Peyer's patch (tissue), 4 donors: ENCODE data around the gene FNDC5. TPM values are rescaled to one million over a fixed set of nuclear protein-coding genes. Genes with fewer than 3 reads are reported as not detected.

Experiments used
- DNase-seq, 3 donors: peaks; one replicate each; pipeline ENCODE4 v3.0.0-alpha.2; 2017 to 2019
- H3K27ac ChIP-seq, 4 donors: fragments of 200-600 bp; sonication (generic); one replicate each; pipeline ENCODE4 v1.5.1; 2016 to 2019
- H3K27me3 ChIP-seq, 2 donors: fragments of 200-600 bp; sonication (generic); one replicate each; pipeline ENCODE4 v1.5.1; 2019
- H3K36me3 ChIP-seq, 3 donors: fragments of 200-600 bp; sonication (generic); one replicate each; pipeline ENCODE4 v1.5.1; 2016 to 2019
- H3K4me1 ChIP-seq, 4 donors: fragments of 200-600 bp; sonication (generic); one replicate each; pipeline ENCODE4 v1.5.1; 2016 to 2019
- H3K4me3 ChIP-seq, 4 donors: fragments of 200-600 bp; sonication (generic); 1 replicate in 3 of 4; 2 replicates in 1 of 4; pipeline ENCODE4 v1.5.1; 2016 to 2019; ENCODE audit warnings: mild to moderate bottlenecking in 1 of 4
- H3K9me3 ChIP-seq, 4 donors: fragments of 200-600 bp; sonication (generic); one replicate each; pipeline ENCODE4 v1.5.1; 2016 to 2019; ENCODE audit warnings: mild to moderate bottlenecking in 1 of 4
- CTCF ChIP-seq, 6 experiments: fragments of 450-650 bp in 4 of 6; fragments of 200-600 bp in 2 of 6; sonication (generic) in 1 of 6; IDR thresholded peaks; one replicate each; pipeline ENCODE4 v1.5.1; 2017 to 2019; ENCODE audit warnings: antibody characterized with exemption in 6 of 6, mild to moderate bottlenecking in 3 of 6, moderate library complexity in 1 of 6
- POLR2A ChIP-seq, 2 donors: fragments of 450-650 bp; IDR thresholded peaks; one replicate each; pipeline ENCODE4 v1.5.1; 2017; ENCODE audit warnings: antibody characterized with exemption in 2 of 2, mild to moderate bottlenecking in 2 of 2, moderate library complexity in 2 of 2
- total RNA-seq, 4 donors: library from RNA; depleted of rRNA; stranded (reverse); fragments of >200 nt; gene quantifications; one replicate each; pipeline ENCODE4 v1.1.0, GENCODE V29; 2016

The FNDC5 gene
- total RNA-seq, 4 donors from 2014 or later = 1.8 TPM; not detected in 3

- H3K27me3 ChIP-seq = no peaks in the 10 kb centered on the region
- no peak for DNase-seq
- TF ChIP-seq POLR2A (IDR thresholded peaks at IDR 0.05) (no peak), CTCF (IDR thresholded peaks at IDR 0.05) (no peak)
- no peaks in the 10 kb centered on the region for H3K9me3 ChIP-seq
- H3K4me3 ChIP-seq = no peak overlapping the region
- peaks cover 0 to 18% (median 0%) of the 10 kb centered on the region in 3 donors for H3K36me3 ChIP-seq
- no peaks in the 10 kb centered on the region for H3K4me1 ChIP-seq
- no peak overlapping the region for H3K27ac ChIP-seq
Observed at GRCh38 chr1:32864375-32865019, 6.2 kb downstream of the FNDC5 start.

GRCh38 chr1:32863881-32864245, 6.8 kb downstream of the FNDC5 start:
- no peak overlapping the region for H3K27ac ChIP-seq
- H3K4me1 ChIP-seq = no peaks in the 10 kb centered on the region
- H3K36me3 ChIP-seq = peaks cover 0 to 18% (median 0%) of the 10 kb centered on the region in 3 donors
- H3K9me3 ChIP-seq = no peaks in the 10 kb centered on the region
- no peaks in the 10 kb centered on the region for H3K27me3 ChIP-seq
- TF ChIP-seq CTCF (IDR thresholded peaks at IDR 0.05) (no peak), POLR2A (IDR thresholded peaks at IDR 0.05) (no peak)
- no peak for DNase-seq
- H3K4me3 ChIP-seq = no peak overlapping the region

- H3K27ac ChIP-seq = no peak overlapping the region
- peaks cover 0 to 18% (median 0%) of the 10 kb centered on the region in 3 donors for H3K36me3 ChIP-seq
- H3K4me3 ChIP-seq = no peak overlapping the region
- no peaks in the 10 kb centered on the region for H3K9me3 ChIP-seq
- DNase-seq = no peak
- H3K27me3 ChIP-seq = no peaks in the 10 kb centered on the region
- no peak for TF ChIP-seq POLR2A (IDR thresholded peaks at IDR 0.05)
- TF ChIP-seq CTCF (IDR thresholded peaks at IDR 0.05) = no peak
- H3K4me1 ChIP-seq = no peaks in the 10 kb centered on the region
Observed at GRCh38 chr1:32863218-32863880, 7.4 kb downstream of the FNDC5 start.

GRCh38 chr1:32861904-32862695, 8.6 kb downstream of the FNDC5 start:
- TF ChIP-seq CTCF (IDR thresholded peaks at IDR 0.05) = no peak
- TF ChIP-seq POLR2A (IDR thresholded peaks at IDR 0.05) = no peak
- H3K27me3 ChIP-seq = no peaks in the 10 kb centered on the region
- no peak for DNase-seq
- no peak overlapping the region for H3K4me3 ChIP-seq
- no peaks in the 10 kb centered on the region for H3K4me1 ChIP-seq
- peaks cover 0 to 24% (median 0%) of the 10 kb centered on the region in 3 donors for H3K36me3 ChIP-seq
- no peaks in the 10 kb centered on the region for H3K9me3 ChIP-seq
- no peak overlapping the region for H3K27ac ChIP-seq

- Histone ChIP-seq H3K27me3 (no peaks in the 10 kb centered on the region), H3K27ac (no peak overlapping the region), H3K4me1 (no peaks in the 10 kb centered on the region), H3K4me3 (no peak overlapping the region), H3K36me3 (peaks cover 0 to 37% (median 0%) of the 10 kb centered on the region in 3 donors), H3K9me3 (no peaks in the 10 kb centered on the region)
- TF ChIP-seq CTCF (IDR thresholded peaks at IDR 0.05) = no peak
- no peak for TF ChIP-seq POLR2A (IDR thresholded peaks at IDR 0.05)
- DNase-seq = no peak
Observed at GRCh38 chr1:32860566-32860965, 10.1 kb downstream of the FNDC5 start.
